MV-4-11 (cell line): ENCODE measurements around the gene PUS3.
"Not testable (repeated sequence)": the region's sequence is repeated elsewhere in the genome, so short reads cannot be mapped to it uniquely, and the experiment has no call there.

ENCODE experiments used
- DNase-seq: peaks from one replicate; lab custom pipeline; 2025; lab: John Stamatoyannopoulos, UW

Gene PUS3

DNA sequence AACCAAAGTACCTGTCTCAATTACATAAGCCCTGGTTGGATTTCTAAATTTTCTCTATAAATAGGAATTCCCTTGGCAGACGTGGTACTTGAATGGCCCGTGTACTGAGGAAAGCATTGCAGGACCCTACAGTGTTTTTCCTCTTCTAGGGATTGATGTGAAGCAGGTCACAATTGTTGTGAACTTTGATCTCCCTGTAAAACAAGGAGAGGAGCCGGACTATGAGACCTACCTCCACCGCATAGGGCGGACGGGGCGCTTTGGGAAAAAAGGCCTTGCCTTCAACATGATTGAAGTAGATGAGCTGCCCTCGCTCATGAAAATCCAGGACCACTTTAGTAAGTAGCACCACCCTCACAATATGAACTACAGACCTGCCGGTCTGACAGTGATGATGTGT is 18.0 kb upstream of the PUS3 start:
- no peak for DNase-seq

GRCh38 chr11:125918140-125918840 is 15.3 kb upstream of the PUS3 start:
- DNase-seq = no peak

GRCh38 chr11:125916683-125917347 is 13.8 kb upstream of the PUS3 start:
- DNase-seq = no peak

GRCh38 chr11:125914601-125915000 is 11.6 kb upstream of the PUS3 start:
- DNase-seq = not testable (repeated sequence)

DNA sequence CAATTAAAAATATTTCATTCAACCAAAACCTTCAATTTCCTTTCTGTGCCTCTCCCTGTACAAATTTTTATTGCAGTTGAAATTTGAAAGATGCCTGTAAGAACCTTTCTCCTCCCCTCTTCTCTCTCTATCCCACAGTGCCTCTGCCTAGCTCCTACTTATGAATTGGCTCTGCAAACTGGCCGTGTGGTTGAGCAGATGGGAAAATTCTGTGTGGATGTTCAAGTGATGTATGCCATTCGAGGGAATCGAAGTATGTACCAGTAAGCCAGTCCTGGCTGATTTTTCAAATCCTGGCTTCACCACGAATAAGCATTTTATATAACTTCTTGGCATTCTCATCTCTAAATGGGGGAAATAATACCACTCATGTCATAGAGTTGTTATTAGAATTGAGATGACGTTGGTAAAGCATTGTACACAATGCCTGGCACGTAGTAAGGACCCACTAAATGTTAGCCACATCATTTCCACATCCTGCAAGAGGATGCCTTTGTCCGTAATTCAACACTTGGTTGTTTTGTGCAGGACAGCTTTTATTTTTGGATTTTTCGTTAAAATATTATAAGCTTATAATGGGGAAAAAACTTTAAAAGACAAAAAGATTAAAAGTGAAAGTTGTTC is 7.3 kb upstream of the PUS3 start:
- DNase-seq = no peak

- DNase-seq = no peak
These were observed 1.7 kb upstream of the PUS3 start for GRCh38 chr11:125904678-125905077.

DNA sequence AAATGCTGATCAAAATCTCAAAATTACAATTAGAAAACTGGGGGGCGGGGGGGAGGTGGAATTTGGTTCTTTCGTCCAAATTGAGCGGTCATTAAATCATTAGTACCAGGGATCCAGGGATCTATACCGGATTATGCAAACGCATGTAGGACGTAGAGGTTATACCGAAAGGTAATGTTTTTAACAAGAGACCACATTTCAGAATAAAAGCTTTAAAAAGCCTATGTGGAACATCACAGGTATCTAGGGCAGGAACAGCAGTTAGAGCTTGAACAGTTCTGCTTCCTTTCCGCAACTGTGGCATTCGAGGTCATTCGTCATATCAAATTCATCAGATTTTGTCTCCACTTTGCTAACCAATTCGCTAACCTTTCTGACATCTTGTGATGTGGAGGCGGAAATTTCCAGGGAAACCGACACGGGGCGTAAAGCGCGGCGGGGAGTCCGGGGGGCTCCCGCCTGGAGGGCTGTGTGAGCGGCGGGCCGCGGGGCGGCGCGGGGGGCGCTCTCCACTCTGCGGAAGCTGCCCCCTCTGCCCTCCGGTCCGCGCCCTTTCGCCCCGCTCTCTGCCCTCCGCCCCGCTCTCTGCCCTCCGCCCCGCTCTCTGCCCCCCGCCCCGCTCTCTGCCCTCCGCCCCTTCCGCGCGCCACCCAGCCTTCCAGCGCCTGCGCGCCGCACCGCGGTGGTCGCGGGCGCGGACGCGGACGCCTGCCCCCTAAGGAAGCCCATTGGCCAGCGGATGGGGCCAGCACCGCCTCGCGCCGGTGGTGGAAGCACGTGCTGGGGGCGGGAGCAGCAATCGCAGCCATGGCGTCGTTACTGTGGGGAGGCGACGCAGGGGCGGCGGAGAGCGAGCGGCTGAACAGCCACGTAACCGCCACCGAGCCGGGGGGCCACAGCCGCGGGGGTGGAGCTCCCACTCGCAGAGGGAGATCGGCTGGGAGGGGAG is 979 bp upstream of the PUS3 start, which contains the start of gene DDX25:
DDX25 (plus strand) TSS at position 798 of the 949 bp plus-strand sequence; CDS start at position 808, 10 bp downstream.
- DNase-seq = no peak

GRCh38 chr11:125902277-125902926 is 604 bp downstream of the PUS3 start:
- no peak for DNase-seq

- DNase-seq = no peak
These were observed 1.1 kb downstream of the PUS3 start for GRCh38 chr11:125901872-125902271.

- DNase-seq = no peak
These were observed 10.0 kb downstream of the PUS3 start for GRCh38 chr11:125892994-125893393.

DNA sequence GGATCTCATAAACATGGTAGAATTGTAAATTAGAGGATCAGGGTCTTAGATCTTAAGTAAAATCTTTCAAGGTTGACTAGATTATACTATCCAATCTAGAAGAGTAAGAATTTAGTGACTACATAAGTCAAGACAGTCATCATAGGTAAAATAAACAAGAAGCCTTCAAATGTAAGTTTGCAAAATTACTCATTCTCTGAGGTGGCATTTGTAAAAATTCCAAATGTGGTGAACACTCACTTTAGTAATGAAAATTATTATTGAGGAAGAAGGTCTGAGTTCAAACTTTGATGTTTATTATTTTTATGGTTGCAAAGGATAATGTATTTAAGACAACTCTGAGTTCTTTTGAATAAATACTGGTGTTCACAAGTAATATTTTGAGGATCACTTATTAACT is 10.9 kb downstream of the PUS3 start:
- no peak for DNase-seq

DNA sequence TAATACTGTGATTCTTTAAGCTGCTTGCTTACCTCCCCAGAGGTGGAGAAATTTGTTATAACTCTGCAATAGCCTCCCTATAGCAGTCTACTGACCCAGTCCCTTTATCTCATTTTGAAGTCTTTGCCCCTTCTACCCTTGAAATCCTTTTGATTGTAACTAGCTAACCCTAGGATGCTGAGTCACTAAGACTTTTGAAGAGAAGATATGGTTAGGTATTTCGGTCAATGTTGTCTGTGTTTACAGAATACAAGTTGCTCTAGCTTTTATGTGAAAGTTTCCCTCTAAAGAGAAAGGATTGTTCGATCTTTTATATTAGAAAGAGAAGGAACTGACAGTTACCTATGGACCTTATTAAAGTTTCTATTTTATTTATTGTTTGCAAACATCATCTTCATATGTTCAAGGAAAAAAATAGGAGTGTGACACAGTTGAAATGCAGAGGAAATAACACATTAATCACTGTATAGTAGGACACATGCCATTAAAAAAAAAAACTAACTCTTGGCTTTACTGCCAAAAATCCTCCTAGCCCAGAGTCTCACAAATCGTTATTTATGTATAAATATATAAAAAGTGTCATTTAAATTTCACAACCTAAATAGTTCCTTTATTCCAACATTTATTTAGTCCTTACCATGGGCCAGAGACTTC is 12.4 kb downstream of the PUS3 start:
- DNase-seq = no peak

DNA sequence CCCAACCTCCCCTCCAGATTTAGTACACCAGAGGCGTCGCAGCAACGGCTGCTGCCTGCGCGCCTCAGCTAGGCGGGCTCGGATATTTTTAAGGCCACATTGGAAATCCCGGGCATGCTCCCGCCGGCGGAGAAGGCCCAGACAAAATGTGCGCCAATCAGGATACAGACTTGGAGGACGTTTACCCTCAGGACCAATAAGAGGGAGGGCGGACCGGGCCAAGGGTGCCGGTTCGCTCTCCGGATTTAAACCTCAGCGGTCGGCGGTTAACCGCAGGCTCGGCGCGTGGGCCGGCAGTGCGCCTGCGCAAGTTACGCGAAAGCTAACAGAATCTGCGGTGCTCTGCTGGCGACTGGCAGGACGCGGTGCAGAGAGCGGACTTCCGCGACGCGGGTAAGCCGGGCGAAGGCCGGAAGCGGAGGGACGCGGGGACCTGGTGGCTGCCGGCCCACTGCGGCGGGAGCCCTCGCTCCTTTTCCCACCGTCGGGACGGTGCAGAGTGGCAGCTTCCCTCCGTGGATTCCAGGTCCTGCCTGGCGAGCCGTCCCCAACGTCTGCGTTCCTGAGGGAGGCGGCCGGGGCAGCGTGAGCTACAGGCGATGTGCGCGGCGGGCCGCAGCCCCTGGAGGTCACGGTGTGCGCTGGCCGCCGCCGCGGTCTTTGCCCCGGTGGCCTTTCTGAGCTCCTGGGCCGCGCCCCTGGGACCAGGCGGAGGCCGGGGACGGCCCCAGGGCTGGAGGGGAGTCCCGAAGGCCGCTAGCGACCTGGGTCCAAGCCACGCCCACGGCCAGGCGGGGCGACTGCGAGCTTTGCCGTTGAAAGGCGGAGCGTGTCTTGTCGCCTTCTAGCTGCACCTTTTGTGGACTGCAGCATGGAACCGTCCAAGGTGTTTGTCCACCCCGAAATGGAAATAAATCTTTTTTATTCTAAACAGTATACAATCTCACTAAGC is 15.4 kb downstream of the PUS3 start, which contains the start of gene HYLS1:
HYLS1 (plus strand) TSS at position 296 of the 952 bp plus-strand sequence. CDS start 11,701 bp downstream, outside the sequence.
- DNase-seq = peak; percentile 98

DNA sequence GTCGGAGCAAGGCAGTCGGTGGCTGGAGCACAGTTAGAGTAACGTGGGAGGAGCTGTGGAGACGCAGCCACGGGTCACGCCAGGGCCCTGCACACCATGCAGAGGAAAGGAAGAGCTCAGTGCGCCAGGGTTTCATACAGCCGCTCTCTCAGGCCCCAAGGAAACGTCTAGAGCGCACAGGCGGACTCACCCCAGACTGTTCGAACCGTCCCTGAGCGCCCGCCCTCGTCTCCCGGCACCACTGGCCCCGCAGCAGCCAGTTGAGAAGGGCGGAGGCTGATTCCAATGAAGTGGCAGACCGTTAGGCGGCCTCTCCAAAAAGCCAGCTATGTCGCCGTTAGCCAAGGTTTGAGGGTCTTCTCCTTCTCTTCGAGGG is 16.0 kb downstream of the PUS3 start:
- DNase-seq = peak; percentile 72

GRCh38 chr11:125883375-125883774 is 19.6 kb downstream of the PUS3 start:
- no peak for DNase-seq

GRCh38 chr11:125881291-125881690 is 21.7 kb downstream of the PUS3 start:
- no peak for DNase-seq

GRCh38 chr11:125874556-125875124 is 28.4 kb downstream of the PUS3 start:
- DNase-seq = peak; percentile 35

GRCh38 chr11:125873881-125874555 is 29.0 kb downstream of the PUS3 start:
- DNase-seq = no peak

DNA sequence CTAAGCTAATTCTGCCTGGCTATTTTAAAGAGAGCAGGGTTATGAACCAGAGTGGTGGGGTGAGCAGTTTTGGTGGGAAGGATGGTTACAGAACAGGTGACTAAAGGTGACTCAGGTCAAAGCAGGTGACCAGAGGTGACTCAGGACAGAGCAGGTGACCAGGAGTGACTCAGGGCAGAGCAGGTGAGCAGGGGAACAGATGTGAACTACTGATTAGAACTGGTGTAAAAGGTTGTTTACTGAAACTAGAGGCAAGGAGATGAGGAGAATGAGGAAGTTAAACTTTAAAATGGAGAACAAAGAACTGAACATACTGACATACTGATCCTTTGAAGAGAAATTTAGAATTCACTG is 30.9 kb downstream of the PUS3 start:
- peak; percentile 48 for DNase-seq
